ENCODE measurements around the gene PEPD. TPM values are rescaled to one million over a fixed set of nuclear protein-coding genes. Genes with fewer than 3 reads are reported as not detected.

The PEPD gene
- total RNA-seq, 1 donor from 2014 or later: 84.7 TPM

GRCh38 chr19:33517922-33518321, 3.7 kb downstream of the PEPD start:
- H3K4me3 Mint-ChIP-seq: no peak overlapping the region
- H3K27ac Mint-ChIP-seq: no peak overlapping the region
- peaks cover 27% of the 10 kb centered on the region for H3K4me1 Mint-ChIP-seq (ENCODE audit: unreplicated experiment)
- peaks cover 3% of the 10 kb centered on the region for H3K36me3 Mint-ChIP-seq
- DNase-seq (ENCODE audit: extremely low spot score, unreplicated experiment): no peak
- H3K9me3 Mint-ChIP-seq: no peaks in the 10 kb centered on the region
- H3K27me3 Mint-ChIP-seq: no peaks in the 10 kb centered on the region
- TF ChIP-seq CTCF (conservative IDR thresholded peaks at IDR 0.05): no peak

DNA sequence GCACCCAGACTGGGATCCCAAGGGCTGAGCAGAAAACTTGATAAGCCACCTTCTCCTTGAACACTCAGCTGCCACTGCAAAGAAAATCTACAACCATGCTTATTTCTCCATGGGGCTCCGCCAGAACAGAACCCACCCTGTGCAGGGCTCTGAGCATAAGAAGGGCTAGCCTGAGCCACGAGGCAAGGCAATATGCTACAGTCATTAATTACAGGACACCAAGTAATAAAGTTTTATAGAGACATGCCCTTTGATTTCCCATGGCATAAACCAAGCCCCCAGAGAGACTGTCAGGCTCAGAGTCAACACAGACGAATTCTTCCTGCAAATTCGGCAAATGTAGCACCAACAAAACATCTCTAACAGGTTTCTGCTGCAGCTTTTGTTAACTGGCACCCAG, 5.7 kb downstream of the PEPD start:
- DNase-seq (ENCODE audit: extremely low spot score, unreplicated experiment): no peak
- H3K9me3 Mint-ChIP-seq: no peaks in the 10 kb centered on the region
- peaks cover 2% of the 10 kb centered on the region for H3K36me3 Mint-ChIP-seq
- peaks cover 17% of the 10 kb centered on the region for H3K4me1 Mint-ChIP-seq (ENCODE audit: unreplicated experiment)
- no peak for TF ChIP-seq CTCF (conservative IDR thresholded peaks at IDR 0.05)
- H3K4me3 Mint-ChIP-seq: no peak overlapping the region
- peak overlapping the region; percentile 23 for H3K27ac Mint-ChIP-seq
- no peaks in the 10 kb centered on the region for H3K27me3 Mint-ChIP-seq

DNA sequence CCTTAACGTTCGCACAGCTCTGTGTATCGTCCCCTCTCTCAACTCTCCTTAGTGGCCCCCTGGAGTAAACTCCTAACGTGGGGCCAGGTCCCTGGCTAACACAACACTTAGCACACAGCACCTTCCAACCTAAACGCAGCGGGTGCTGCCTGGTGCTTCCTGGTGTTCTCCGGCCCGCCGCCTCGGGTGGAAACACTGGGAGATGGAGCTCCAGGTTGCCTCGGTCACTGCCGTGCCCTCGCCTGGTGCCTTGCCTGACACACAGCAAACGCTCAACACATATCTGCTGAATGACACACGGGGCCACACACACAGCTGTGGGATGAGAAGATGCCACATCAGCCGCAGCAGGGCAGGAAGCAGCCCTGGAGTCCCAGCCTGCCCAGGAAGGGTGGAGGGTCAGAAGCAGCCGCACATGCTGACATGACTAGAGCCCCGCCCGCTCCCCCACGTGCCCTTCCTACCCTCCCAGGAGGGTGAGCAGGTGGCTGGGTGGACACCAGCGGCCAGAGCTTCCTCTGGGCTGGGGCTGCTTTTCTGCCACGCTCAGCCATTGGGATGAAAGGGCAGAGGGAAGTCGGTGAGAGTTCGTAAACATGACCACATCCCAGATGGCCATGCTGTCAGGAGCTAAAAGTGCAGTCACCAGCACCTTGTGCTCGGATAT, 6.6 kb downstream of the PEPD start:
- no peak for TF ChIP-seq CTCF (conservative IDR thresholded peaks at IDR 0.05)
- DNase-seq (ENCODE audit: extremely low spot score, unreplicated experiment): no peak
- Mint-ChIP-seq H3K36me3 (peaks cover 2% of the 10 kb centered on the region), H3K27me3 (no peaks in the 10 kb centered on the region), H3K9me3 (peaks cover 3% of the 10 kb centered on the region), H3K27ac (peak overlapping the region; percentile 75), H3K4me1 (ENCODE audit: unreplicated experiment) (peaks cover 10% of the 10 kb centered on the region), H3K4me3 (no peak overlapping the region)

DNA sequence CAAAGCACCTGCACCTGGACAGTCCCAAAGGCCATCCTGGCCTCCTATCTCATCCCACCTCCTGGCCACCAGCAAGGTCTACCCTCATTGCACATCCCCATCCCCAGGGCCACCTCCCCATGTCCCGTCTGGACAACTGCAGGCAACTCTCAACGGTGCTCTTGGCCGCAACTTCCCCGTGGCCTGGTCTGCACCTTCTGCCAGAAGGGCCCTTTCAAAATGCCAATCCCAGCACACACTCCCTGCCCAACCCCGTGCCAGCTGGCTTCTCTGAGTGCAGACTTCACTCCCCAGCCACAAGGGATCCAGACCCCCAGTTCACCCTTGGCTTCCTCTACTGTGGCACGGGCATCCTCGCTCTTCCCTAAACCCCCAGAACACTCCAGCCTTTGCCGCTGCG, 8.2 kb downstream of the PEPD start:
- Mint-ChIP-seq H3K9me3 (peaks cover 5% of the 10 kb centered on the region), H3K27me3 (no peaks in the 10 kb centered on the region), H3K4me3 (no peak overlapping the region), H3K4me1 (ENCODE audit: unreplicated experiment) (peaks cover 12% of the 10 kb centered on the region), H3K36me3 (peaks cover 5% of the 10 kb centered on the region), H3K27ac (peak overlapping the region; percentile 26)
- DNase-seq (ENCODE audit: extremely low spot score, unreplicated experiment): no peak
- no peak for TF ChIP-seq CTCF (conservative IDR thresholded peaks at IDR 0.05)

DNA sequence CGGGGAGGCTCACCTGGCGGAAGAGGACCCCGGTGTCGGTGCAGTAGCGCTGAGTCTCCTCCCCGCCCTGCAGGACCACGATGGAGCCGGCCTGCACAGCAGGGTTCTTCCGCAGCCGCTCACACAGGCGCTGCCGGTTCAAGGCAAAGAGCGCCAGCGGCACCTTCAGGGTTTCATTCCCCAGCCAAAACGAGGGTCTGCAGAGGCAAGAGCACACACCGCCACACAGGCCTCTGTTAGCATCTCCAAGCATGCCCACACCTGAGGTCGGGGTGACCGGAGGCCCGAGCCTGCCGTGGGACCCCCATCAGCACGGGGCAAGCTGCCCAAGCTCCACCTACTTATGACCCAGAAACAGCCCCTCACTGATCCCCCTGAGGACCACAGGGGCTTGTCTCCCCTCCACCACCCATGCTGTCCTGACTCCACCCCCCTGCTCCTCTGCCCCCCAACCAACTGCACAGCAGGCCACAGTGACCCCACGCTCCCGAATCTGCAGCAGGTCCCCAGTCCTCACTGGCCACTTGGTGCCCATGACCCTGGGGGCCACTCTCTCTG, 8.9 kb downstream of the PEPD start:
- H3K9me3 Mint-ChIP-seq: peaks cover 5% of the 10 kb centered on the region
- H3K27ac Mint-ChIP-seq: no peak overlapping the region
- H3K4me3 Mint-ChIP-seq: no peak overlapping the region
- no peaks in the 10 kb centered on the region for H3K27me3 Mint-ChIP-seq
- H3K4me1 Mint-ChIP-seq (ENCODE audit: unreplicated experiment): peaks cover 14% of the 10 kb centered on the region
- no peak for TF ChIP-seq CTCF (conservative IDR thresholded peaks at IDR 0.05)
- peaks cover 5% of the 10 kb centered on the region for H3K36me3 Mint-ChIP-seq
- no peak for DNase-seq (ENCODE audit: extremely low spot score, unreplicated experiment)

Measured in type B pancreatic cell (in vitro differentiated cells).